Measurements from ENCODE around the gene IRF2BP2. TPM values are rescaled to one million over a fixed set of nuclear protein-coding genes. Genes with fewer than 3 reads are reported as not detected.

IRF2BP2 gene
- total RNA-seq, 8 experiments from 2014 or later: 35.9 to 109 (median 82.0) TPM

- no peak overlapping the region for H3K4me3 ChIP-seq
- WGBS, 10 experiments: 79 to 100% (median 93%) methylated on average over 1 to 5 of the region's 5 CpGs; no CpG with 5 or more reads in 1 of the 10 experiments
Observed at GRCh38 chr1:234592240-234592639, 17.7 kb downstream of the IRF2BP2 start.

DNA sequence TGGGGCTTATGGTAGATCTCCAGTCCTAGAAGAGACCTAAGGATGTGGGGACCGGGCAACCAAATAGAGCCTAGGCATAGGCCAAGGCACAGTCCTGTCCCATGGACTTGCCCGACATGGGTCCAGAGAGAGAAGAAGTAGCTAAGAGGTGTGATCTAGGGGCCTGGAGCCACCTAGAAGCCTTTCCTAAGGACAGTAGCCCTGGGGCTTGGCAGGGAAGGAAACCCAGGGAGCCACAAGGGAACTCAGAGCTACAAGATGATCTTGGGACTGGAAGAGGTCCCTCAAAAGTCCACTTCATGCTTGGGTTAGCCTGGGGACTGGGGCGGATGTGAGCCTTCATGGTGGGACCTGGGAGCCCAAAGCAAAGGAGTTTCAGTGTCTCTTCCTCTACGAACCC is 18.8 kb downstream of the IRF2BP2 start:
- no peak for ATAC-seq (replicated peaks in 6 of 8)
- in situ Hi-C loops (cut with MboI; ENCODE audit: low pct_unique_long_range_greater_than_20kb in 2 of 9, low sequenced_read_pairs in 9 of 9, unreplicated experiment in 9 of 9): loop anchor here in 1 of 9 experiments (10.0 kb wide), 2 partner anchors 86 to 504 kb away; no protein-coding TSS in a partner anchor
- 85 to 100% (median 92%) methylated on average over 2 to 4 of the region's 4 CpGs; no CpG with 5 or more reads in 5 of the 10 experiments for WGBS, 10 experiments
- H3K4me3 ChIP-seq: no peak overlapping the region
- H3K4me1 ChIP-seq (replicated peaks in 1 of 2): peaks cover 10 to 13% of the 10 kb centered on the region in 2 donors
- no peak overlapping the region for H3K27ac ChIP-seq

More at GRCh38 chr1:234592240-234592639, 17.7 kb downstream of the IRF2BP2 start:
- ATAC-seq (replicated peaks in 6 of 8): no peak
- Histone ChIP-seq H3K27ac (no peak overlapping the region), H3K4me1 (replicated peaks in 1 of 2) (peaks cover 10 to 13% of the 10 kb centered on the region in 2 donors)
- in situ Hi-C loops (cut with MboI; ENCODE audit: low pct_unique_long_range_greater_than_20kb in 2 of 9, low sequenced_read_pairs in 9 of 9, unreplicated experiment in 9 of 9): loop anchor here in 1 of 9 experiments (10.0 kb wide), 2 partner anchors 87 to 503 kb away; no protein-coding TSS in a partner anchor

GRCh38 chr1:234589854-234590620 is 19.9 kb downstream of the IRF2BP2 start:
- peak in 5 of 8 experiments; percentile 4 to 75 (median 53) for ATAC-seq (replicated peaks in 6 of 8)
- Histone ChIP-seq H3K4me3 (no peak overlapping the region), H3K27ac (no peak overlapping the region), H3K4me1 (replicated peaks in 1 of 2) (peaks cover 20 to 24% of the 10 kb centered on the region in 2 donors)
- WGBS, 10 experiments: 0 to 92% (median 75%) methylated on average over 1 to 7 of the region's 7 CpGs
- in situ Hi-C loops (cut with MboI; ENCODE audit: low pct_unique_long_range_greater_than_20kb in 2 of 9, low sequenced_read_pairs in 9 of 9, unreplicated experiment in 9 of 9): loop anchor here in 1 of 9 experiments (10.0 kb wide), 2 partner anchors 85 to 505 kb away; no protein-coding TSS in a partner anchor

GRCh38 chr1:234589064-234589800 is 20.7 kb downstream of the IRF2BP2 start:
- no peak overlapping the region for H3K27ac ChIP-seq
- WGBS, 10 experiments: 27 to 100% (median 84%) methylated on average over 1 to 12 of the region's 16 CpGs; no CpG with 5 or more reads in 1 of the 10 experiments
- peaks cover 28 to 32% of the 10 kb centered on the region in 2 donors for H3K4me1 ChIP-seq (replicated peaks in 1 of 2)
- in situ Hi-C loops (cut with MboI; ENCODE audit: low pct_unique_long_range_greater_than_20kb in 2 of 9, low sequenced_read_pairs in 9 of 9, unreplicated experiment in 9 of 9): no loop called here
- H3K4me3 ChIP-seq: no peak overlapping the region
- peak; percentile 13 to 64 (median 44) for ATAC-seq (replicated peaks in 6 of 8)

DNA sequence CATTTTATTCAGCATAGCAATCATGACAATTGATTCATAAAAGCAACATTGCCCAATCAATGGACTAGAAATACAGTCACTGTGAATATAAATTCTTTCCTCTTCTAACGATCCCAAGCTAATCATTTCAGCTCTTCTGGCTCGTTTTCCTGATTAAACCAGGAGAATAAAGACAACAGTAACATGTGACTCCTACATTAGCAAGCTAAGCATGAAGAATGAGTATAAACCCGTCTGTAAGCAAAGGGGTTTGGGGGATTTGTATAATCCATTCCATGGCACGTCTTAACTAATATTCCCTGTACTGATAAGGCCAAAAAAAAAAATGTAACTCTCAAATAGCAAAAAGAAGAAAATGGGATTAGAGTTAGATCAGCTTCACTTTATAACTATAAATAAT is 21.6 kb downstream of the IRF2BP2 start:
- Histone ChIP-seq H3K27ac (no peak overlapping the region), H3K4me3 (no peak overlapping the region), H3K4me1 (replicated peaks in 1 of 2) (peaks cover 36 to 40% of the 10 kb centered on the region in 2 donors)
- ATAC-seq (replicated peaks in 6 of 8): no peak
- 50 to 100% (median 76%) methylated on average over 1 to 4 of the region's 4 CpGs for WGBS, 10 experiments
- in situ Hi-C loops (cut with MboI; ENCODE audit: low pct_unique_long_range_greater_than_20kb in 2 of 9, low sequenced_read_pairs in 9 of 9, unreplicated experiment in 9 of 9): no loop called here

- no peak overlapping the region for H3K4me3 ChIP-seq
- no peak overlapping the region for H3K27ac ChIP-seq
- in situ Hi-C loops (cut with MboI; ENCODE audit: low pct_unique_long_range_greater_than_20kb in 2 of 9, low sequenced_read_pairs in 9 of 9, unreplicated experiment in 9 of 9): no loop called here
- peaks cover 41 to 43% of the 10 kb centered on the region in 2 donors for H3K4me1 ChIP-seq (replicated peaks in 1 of 2)
- ATAC-seq (replicated peaks in 6 of 8): no peak
- 74 to 100% (median 94%) methylated on average over 1 to 12 of the region's 12 CpGs for WGBS, 10 experiments
Observed at GRCh38 chr1:234586892-234587485, 23.0 kb downstream of the IRF2BP2 start.

DNA sequence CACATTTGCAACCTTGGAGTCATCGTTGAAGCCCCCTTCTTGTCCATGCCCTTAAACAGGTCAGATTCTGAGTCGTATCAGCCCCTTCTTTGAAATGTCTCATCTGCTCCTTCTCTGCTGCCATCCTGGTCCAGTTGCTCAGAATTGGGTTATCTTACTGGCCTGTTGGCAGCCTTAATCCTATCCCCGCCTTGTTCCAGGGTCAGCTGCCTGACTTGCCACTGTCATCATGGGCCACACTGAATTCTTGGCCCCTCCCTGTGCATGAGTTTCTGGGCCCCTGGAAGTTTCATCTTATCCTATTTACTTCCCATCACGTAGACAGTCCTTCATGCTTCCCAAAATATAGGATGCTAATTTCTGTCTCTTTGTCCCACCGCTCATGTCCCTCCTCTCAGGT is 23.7 kb downstream of the IRF2BP2 start:
- Histone ChIP-seq H3K4me3 (no peak overlapping the region), H3K4me1 (replicated peaks in 1 of 2) (peaks cover 41 to 43% of the 10 kb centered on the region in 2 donors), H3K27ac (no peak overlapping the region)
- 75 to 100% (median 95%) methylated on average over 1 to 5 of the region's 5 CpGs; no CpG with 5 or more reads in 2 of the 10 experiments for WGBS, 10 experiments
- no peak for ATAC-seq (replicated peaks in 6 of 8)
- in situ Hi-C loops (cut with MboI; ENCODE audit: low pct_unique_long_range_greater_than_20kb in 2 of 9, low sequenced_read_pairs in 9 of 9, unreplicated experiment in 9 of 9): no loop called here

- 3 to 93% (median 83%) methylated on average over 2 to 8 of the region's 8 CpGs; no CpG with 5 or more reads in 2 of the 10 experiments for WGBS, 10 experiments
- Histone ChIP-seq H3K4me1 (replicated peaks in 1 of 2) (peaks cover 41 to 43% of the 10 kb centered on the region in 2 donors), H3K27ac (no peak overlapping the region), H3K4me3 (no peak overlapping the region)
- in situ Hi-C loops (cut with MboI; ENCODE audit: low pct_unique_long_range_greater_than_20kb in 2 of 9, low sequenced_read_pairs in 9 of 9, unreplicated experiment in 9 of 9): no loop called here
- ATAC-seq (replicated peaks in 6 of 8): peak in 7 of 8 experiments; percentile 31 to 75 (median 44)
Observed at GRCh38 chr1:234585330-234586055, 24.5 kb downstream of the IRF2BP2 start.

DNA sequence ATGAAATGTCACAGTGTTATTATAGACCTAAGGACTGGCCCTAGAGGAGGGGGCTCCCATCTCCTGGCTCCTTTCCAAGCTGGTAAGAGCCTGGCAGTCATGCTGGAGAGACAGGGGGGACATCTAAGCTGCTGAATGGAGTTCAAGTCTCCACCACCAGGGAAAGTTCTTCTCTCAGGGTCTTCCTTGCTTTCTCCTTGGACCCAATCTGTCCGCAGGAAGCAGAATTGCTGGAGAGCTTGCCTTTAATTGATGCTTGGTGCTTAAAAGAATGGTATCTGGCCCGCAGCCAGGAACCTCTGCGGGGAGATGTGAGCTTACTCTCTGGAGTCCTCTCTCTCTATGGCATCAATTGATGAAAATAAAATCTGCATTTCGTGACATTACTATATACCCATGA is 25.1 kb downstream of the IRF2BP2 start:
- no peak overlapping the region for H3K4me3 ChIP-seq
- peak in 5 of 8 experiments; percentile 10 to 42 (median 25) for ATAC-seq (replicated peaks in 6 of 8)
- H3K4me1 ChIP-seq (replicated peaks in 1 of 2): peaks cover 41 to 43% of the 10 kb centered on the region in 2 donors
- no peak overlapping the region for H3K27ac ChIP-seq
- in situ Hi-C loops (cut with MboI; ENCODE audit: low pct_unique_long_range_greater_than_20kb in 2 of 9, low sequenced_read_pairs in 9 of 9, unreplicated experiment in 9 of 9): no loop called here
- WGBS, 10 experiments: 17 to 88% (median 67%) methylated on average over 2 to 4 of the region's 4 CpGs; no CpG with 5 or more reads in 1 of the 10 experiments

DNA sequence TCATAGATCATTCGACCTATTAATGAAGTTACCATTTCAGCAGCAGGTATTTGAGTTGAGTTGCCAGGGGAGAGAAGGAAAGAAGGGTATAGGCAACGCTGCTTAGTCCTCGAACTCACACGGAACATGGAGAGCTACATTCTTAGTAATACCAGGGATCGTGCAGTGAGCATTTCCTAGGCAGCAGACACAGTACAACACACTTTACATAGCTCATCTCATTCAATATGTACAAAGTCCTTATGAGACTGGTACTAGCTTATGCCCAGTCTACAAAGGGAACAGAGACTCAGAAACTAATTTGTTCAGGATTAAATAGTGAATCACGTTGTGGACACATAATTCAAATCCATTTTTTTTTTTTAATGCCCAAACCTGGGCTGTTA is 25.6 kb downstream of the IRF2BP2 start:
- peak in 5 of 8 experiments; percentile 27 to 89 (median 49) for ATAC-seq (replicated peaks in 6 of 8)
- Histone ChIP-seq H3K27ac (no peak overlapping the region), H3K4me3 (no peak overlapping the region), H3K4me1 (replicated peaks in 1 of 2) (peaks cover 41 to 43% of the 10 kb centered on the region in 2 donors)
- 50 to 100% (median 82%) methylated on average over 2 to 6 of the region's 6 CpGs; no CpG with 5 or more reads in 2 of the 10 experiments for WGBS, 10 experiments
- in situ Hi-C loops (cut with MboI; ENCODE audit: low pct_unique_long_range_greater_than_20kb in 2 of 9, low sequenced_read_pairs in 9 of 9, unreplicated experiment in 9 of 9): no loop called here

- WGBS, 10 experiments: 59 to 100% (median 74%) methylated on average over 1 to 9 of the region's 9 CpGs; no CpG with 5 or more reads in 2 of the 10 experiments
- Histone ChIP-seq H3K4me1 (replicated peaks in 1 of 2) (peaks cover 38 to 41% of the 10 kb centered on the region in 2 donors), H3K27ac (no peak overlapping the region), H3K4me3 (no peak overlapping the region)
- in situ Hi-C loops (cut with MboI; ENCODE audit: low pct_unique_long_range_greater_than_20kb in 2 of 9, low sequenced_read_pairs in 9 of 9, unreplicated experiment in 9 of 9): no loop called here
- peak in 5 of 8 experiments; percentile 22 to 69 (median 47) for ATAC-seq (replicated peaks in 6 of 8)
Observed at GRCh38 chr1:234583755-234584419, 26.1 kb downstream of the IRF2BP2 start.

Data from motor neuron (in vitro differentiated cells).